ENCODE measurements around the gene MRPL44.

The MRPL44 gene

DNA sequence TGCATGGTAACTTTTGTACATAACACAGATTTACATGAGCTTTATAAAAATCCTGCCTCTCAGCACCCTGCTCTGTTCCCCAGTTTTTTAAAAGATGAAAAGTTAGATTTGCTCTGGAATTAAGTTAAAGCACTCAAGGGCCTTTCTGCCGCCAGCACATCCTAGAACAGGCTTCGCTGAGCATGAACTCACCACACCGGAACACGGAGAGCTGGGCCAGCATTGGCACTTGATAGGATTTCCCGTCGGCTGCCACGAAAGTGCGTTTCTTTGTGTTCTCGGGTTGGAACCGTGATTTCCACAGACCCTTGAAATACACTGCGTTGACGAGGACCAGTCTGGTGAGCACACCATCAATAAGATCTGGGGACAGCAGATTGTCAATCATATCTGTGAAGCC, 34.3 kb downstream of the MRPL44 start:
- Histone ChIP-seq H3K27me3 (peaks cover 10% of the 10 kb centered on the region), H3K36me3 (no peaks in the 10 kb centered on the region), H3K9me3 (no peaks in the 10 kb centered on the region), H3K4me3 (ENCODE audit: low read depth, low read length) (no peak overlapping the region), H3K4me1 (no peaks in the 10 kb centered on the region)
- TF ChIP-seq CTCF (IDR thresholded peaks at IDR 0.05; ENCODE audit: low read depth, low read length): no peak
- DNase-seq: no peak

GRCh38 chr2:223993634-223994232, 36.5 kb downstream of the MRPL44 start:
- Histone ChIP-seq H3K36me3 (no peaks in the 10 kb centered on the region), H3K27me3 (no peaks in the 10 kb centered on the region), H3K9me3 (no peaks in the 10 kb centered on the region), H3K4me1 (no peaks in the 10 kb centered on the region), H3K4me3 (ENCODE audit: low read depth, low read length) (no peak overlapping the region)
- TF ChIP-seq CTCF (IDR thresholded peaks at IDR 0.05; ENCODE audit: low read depth, low read length): peak; percentile 95
- peak; percentile 73 for DNase-seq

- H3K36me3 ChIP-seq: no peaks in the 10 kb centered on the region
- TF ChIP-seq CTCF (IDR thresholded peaks at IDR 0.05; ENCODE audit: low read depth, low read length): no peak
Observed at GRCh38 chr2:223994562-223995162, 37.4 kb downstream of the MRPL44 start.

DNA sequence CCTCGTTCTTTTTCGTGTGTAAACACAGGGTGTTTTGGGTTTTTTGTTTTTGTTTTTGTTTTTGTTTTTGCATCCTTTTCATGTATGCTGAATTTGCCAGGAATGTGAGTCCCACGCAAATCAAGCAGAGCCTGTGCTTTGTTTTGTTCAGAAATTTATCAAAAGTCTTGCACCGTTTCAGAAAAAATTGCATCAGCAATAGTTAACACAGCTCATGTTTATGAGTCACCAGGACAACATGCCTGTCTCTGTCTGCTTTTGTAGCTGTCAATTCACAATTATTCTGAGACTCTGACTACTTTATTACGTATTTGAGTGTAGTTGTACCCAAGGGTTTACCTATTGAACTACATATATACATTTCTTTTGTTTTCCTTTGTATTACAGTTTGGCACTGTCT, 38.3 kb downstream of the MRPL44 start:
- no peaks in the 10 kb centered on the region for H3K36me3 ChIP-seq

More at GRCh38 chr2:223994562-223995162, 37.4 kb downstream of the MRPL44 start:
- Histone ChIP-seq H3K27me3 (no peaks in the 10 kb centered on the region), H3K4me1 (no peaks in the 10 kb centered on the region), H3K9me3 (no peaks in the 10 kb centered on the region), H3K4me3 (ENCODE audit: low read depth, low read length) (no peak overlapping the region)
- no peak for DNase-seq

GRCh38 chr2:223996391-223996790, 39.1 kb downstream of the MRPL44 start:
- Histone ChIP-seq H3K36me3 (no peaks in the 10 kb centered on the region), H3K27me3 (no peaks in the 10 kb centered on the region), H3K4me3 (ENCODE audit: low read depth, low read length) (no peak overlapping the region), H3K4me1 (no peaks in the 10 kb centered on the region), H3K9me3 (no peaks in the 10 kb centered on the region)
- no peak for TF ChIP-seq CTCF (IDR thresholded peaks at IDR 0.05; ENCODE audit: low read depth, low read length)
- no peak for DNase-seq

More for the DNA sequence above, 38.3 kb downstream of the MRPL44 start:
- TF ChIP-seq CTCF (IDR thresholded peaks at IDR 0.05; ENCODE audit: low read depth, low read length): no peak
- H3K4me1 ChIP-seq: no peaks in the 10 kb centered on the region
- no peaks in the 10 kb centered on the region for H3K27me3 ChIP-seq
- no peaks in the 10 kb centered on the region for H3K9me3 ChIP-seq
- H3K4me3 ChIP-seq (ENCODE audit: low read depth, low read length): no peak overlapping the region
- DNase-seq: no peak

DNA sequence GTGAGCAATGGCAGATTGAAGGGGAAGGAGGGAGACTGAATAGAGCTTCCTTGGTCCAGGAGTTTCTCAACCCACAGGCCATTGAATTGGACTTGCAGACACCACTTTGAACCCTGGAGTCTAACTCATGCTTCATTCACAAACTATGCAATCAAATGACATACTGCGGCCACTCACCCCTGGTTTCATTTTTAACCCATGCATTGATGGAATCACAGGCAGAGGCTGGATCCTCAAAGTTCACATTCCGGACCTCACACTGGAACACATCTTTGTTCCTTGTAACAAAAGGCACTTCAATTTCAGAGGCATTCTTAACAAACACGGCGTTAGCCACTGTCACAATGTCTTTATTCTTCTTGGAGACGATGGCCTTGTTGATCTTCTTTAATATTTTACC, 40.7 kb downstream of the MRPL44 start:
- no peaks in the 10 kb centered on the region for H3K4me1 ChIP-seq
- TF ChIP-seq CTCF (IDR thresholded peaks at IDR 0.05; ENCODE audit: low read depth, low read length): no peak
- no peaks in the 10 kb centered on the region for H3K9me3 ChIP-seq
- H3K4me3 ChIP-seq (ENCODE audit: low read depth, low read length): no peak overlapping the region
- no peaks in the 10 kb centered on the region for H3K27me3 ChIP-seq
- no peak for DNase-seq
- no peaks in the 10 kb centered on the region for H3K36me3 ChIP-seq

All from BE2C (cell line).